Glutamatergic neuron (in vitro differentiated cells): ENCODE data around the gene PAWR. TPM values are rescaled to one million over a fixed set of nuclear protein-coding genes. Genes with fewer than 3 reads are reported as not detected.

Experiments used
- DNase-seq: peaks from one replicate; pipeline ENCODE4 v3.0.0; 2022
- H3K27ac Mint-ChIP-seq: one replicate; pipeline ENCODE4 v1.8.0; 2020; ENCODE audit warnings: mild to moderate bottlenecking, mixed read lengths, inconsistent platforms; ENCODE audit not compliant: unreplicated experiment
- H3K27me3 Mint-ChIP-seq: one replicate; pipeline ENCODE4 v1.8.0; 2020; ENCODE audit warnings: mild to moderate bottlenecking, moderate library complexity, mixed read lengths, inconsistent platforms; ENCODE audit not compliant: unreplicated experiment
- H3K36me3 Mint-ChIP-seq: one replicate; pipeline ENCODE4 v1.8.0; 2020; ENCODE audit warnings: mild to moderate bottlenecking, mixed read lengths, inconsistent platforms; ENCODE audit not compliant: unreplicated experiment
- H3K4me1 Mint-ChIP-seq: one replicate; pipeline ENCODE4 v1.8.0; 2020; ENCODE audit warnings: mild to moderate bottlenecking, low read depth, mixed read lengths, inconsistent platforms; ENCODE audit not compliant: unreplicated experiment
- H3K4me3 Mint-ChIP-seq: one replicate; pipeline ENCODE4 v1.8.0; 2020; ENCODE audit warnings: mild to moderate bottlenecking, mixed read lengths, inconsistent platforms; ENCODE audit not compliant: unreplicated experiment
- H3K9me3 Mint-ChIP-seq: one replicate; pipeline ENCODE4 v1.8.0; 2020; ENCODE audit warnings: mild to moderate bottlenecking, moderate library complexity, mixed read lengths, inconsistent platforms; ENCODE audit not compliant: unreplicated experiment
- total RNA-seq: library from RNA; stranded (reverse); fragmentation: NEBNext Ultra II Directional; extraction: Animal tissue kit (Norgen Biotek cat#: 25700); gene quantifications from one replicate; pipeline ENCODE4 v1.2.1, GENCODE V29; 2021; ENCODE audit not compliant: unreplicated experiment
- TF ChIP-seq, protein P1 (sequence below): fragments of 200-600 bp; sonication (generic); IDR thresholded peaks from one replicate; pipeline ENCODE4 v1.5.0; 2021; ENCODE audit not compliant: partially characterized antibody, unreplicated experiment

PAWR gene
- total RNA-seq, 1 donor from 2014 or later: 7.0 TPM

DNA sequence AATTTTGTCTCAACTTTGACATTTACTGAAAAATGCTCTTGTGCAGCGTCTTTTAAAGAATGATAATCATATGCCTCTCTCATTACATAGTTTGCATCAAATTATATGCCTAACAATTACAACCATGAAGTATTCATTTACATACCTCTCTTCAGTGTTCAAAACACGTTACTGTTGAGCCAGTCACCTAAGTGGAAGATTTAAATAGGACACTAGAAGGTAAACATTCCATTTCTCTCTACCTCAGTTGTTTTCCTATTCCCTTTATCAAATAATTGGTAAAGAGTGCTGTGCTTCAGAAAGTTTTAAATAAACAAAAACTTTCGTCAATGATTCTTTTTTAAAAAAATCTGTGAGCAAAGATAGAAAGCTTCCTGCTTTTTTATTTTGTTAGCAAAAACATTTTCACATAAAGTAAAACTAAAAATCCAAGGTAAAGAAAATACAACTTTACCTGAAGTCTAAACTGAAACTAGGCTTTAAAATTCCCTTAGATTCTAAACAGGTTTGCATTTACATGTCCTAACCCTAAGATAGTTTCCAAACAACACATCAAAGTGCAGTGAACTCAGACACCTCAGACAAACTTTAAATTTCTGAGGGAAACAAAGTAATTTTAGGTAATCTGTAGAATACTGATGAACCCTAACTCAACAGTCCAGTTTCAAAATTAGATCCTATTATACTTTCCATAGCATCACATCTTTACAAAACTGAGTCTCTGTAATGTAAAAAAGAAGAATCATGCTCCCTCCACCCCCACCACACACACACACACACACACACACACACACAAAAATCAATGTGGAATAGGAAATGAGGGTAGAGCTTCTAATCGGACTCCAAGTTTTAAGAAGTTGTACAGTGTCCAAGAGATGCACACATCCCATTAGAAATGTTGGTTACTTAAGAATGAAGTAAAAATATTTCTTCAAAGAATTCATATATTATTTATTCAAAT lies 46.2 kb downstream of the PAWR start:
- Mint-ChIP-seq H3K27ac (no peak overlapping the region), H3K4me1 (no peaks in the 10 kb centered on the region), H3K9me3 (no peaks in the 10 kb centered on the region), H3K27me3 (peaks cover 3% of the 10 kb centered on the region), H3K36me3 (no peaks in the 10 kb centered on the region), H3K4me3 (no peak overlapping the region)
- no peak for DNase-seq
- TF ChIP-seq, protein P1, sequence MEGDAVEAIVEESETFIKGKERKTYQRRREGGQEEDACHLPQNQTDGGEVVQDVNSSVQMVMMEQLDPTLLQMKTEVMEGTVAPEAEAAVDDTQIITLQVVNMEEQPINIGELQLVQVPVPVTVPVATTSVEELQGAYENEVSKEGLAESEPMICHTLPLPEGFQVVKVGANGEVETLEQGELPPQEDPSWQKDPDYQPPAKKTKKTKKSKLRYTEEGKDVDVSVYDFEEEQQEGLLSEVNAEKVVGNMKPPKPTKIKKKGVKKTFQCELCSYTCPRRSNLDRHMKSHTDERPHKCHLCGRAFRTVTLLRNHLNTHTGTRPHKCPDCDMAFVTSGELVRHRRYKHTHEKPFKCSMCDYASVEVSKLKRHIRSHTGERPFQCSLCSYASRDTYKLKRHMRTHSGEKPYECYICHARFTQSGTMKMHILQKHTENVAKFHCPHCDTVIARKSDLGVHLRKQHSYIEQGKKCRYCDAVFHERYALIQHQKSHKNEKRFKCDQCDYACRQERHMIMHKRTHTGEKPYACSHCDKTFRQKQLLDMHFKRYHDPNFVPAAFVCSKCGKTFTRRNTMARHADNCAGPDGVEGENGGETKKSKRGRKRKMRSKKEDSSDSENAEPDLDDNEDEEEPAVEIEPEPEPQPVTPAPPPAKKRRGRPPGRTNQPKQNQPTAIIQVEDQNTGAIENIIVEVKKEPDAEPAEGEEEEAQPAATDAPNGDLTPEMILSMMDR: no peak

DNA sequence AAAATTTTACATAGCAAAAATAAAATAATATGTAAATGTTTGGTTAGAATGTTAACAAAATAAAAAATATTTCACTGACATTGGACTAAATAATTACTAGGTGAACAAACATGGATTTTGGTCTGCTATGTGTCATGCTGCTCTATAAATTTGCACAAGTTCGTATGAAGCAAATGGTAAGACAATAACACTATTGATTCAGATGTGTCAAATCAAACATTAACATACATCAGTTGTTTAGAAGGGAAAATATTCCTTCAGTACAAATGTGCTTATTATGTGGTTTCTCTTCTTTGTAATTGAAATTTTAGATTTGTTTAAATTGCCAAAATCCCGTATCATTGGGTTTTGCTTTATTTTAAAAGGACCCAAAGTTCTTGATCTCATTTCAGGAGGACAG lies 46.9 kb downstream of the PAWR start:
- H3K4me1 Mint-ChIP-seq: no peaks in the 10 kb centered on the region
- H3K4me3 Mint-ChIP-seq: no peak overlapping the region
- DNase-seq: no peak
- H3K9me3 Mint-ChIP-seq: no peaks in the 10 kb centered on the region
- H3K36me3 Mint-ChIP-seq: no peaks in the 10 kb centered on the region
- TF ChIP-seq, protein P1: no peak
- H3K27me3 Mint-ChIP-seq: peaks cover 3% of the 10 kb centered on the region
- H3K27ac Mint-ChIP-seq: no peak overlapping the region

DNA sequence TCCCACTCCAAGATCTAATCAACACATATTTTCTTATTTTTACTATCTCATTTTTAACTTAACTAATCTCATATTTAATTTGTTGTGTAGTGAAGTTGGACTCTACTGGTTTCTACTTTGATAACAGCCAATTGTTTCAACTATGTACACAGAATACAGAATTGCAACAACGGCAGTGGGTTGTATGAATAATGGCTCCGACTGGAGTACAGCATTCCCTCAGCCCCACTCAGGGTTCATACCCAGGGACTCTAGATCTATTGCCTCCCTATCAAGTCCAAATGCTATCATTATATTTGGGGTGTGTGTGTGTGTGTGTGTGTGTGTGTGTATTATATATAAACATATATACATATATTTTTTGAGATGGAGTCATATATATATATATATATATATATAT lies 52.3 kb downstream of the PAWR start:
- TF ChIP-seq, protein P1: no peak
- Mint-ChIP-seq H3K27me3 (peaks cover 3% of the 10 kb centered on the region), H3K4me3 (no peak overlapping the region), H3K9me3 (no peaks in the 10 kb centered on the region), H3K4me1 (no peaks in the 10 kb centered on the region), H3K27ac (no peak overlapping the region), H3K36me3 (no peaks in the 10 kb centered on the region)
- no peak for DNase-seq

DNA sequence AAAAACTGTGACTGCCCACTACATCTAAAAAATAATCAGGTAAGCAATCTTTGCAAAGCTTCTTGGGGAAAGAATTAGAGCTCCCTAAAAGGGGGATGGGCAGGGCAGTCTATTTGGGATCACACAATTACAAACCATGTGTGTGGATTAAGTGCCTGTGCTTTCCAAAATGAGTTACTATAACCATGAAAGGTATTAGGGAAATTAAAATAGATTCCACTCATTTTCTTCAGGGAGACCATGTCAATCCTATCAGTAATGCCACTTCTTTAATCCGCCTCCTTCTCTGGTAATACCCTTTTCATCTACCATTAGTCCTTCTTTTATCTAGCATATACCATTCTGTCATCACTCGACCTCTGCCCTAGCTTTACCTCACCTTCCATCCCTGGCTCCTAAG lies 53.7 kb downstream of the PAWR start:
- Mint-ChIP-seq H3K27ac (no peak overlapping the region), H3K4me3 (no peak overlapping the region), H3K9me3 (no peaks in the 10 kb centered on the region), H3K27me3 (peaks cover 3% of the 10 kb centered on the region), H3K36me3 (no peaks in the 10 kb centered on the region), H3K4me1 (no peaks in the 10 kb centered on the region)
- DNase-seq: no peak
- TF ChIP-seq, protein P1: no peak

DNA sequence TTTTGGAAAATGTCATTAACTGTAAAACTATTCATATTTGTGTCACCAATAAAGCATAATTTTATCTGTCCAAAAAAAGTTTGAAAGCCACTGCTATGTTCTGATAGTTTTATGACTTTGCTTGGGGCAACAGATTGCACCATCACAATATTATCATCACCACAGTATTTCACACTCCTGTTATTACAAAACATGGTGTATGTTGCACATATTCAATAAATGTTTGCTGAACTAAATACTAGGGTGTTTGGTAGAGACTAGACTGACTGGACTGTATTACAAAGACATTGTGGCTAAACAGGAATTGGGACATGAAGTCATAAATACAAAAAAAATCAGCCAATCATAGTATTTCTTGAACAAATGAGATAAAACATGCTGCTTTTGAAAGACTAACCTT lies 55.1 kb downstream of the PAWR start:
- peaks cover 3% of the 10 kb centered on the region for H3K27me3 Mint-ChIP-seq
- H3K27ac Mint-ChIP-seq: no peak overlapping the region
- TF ChIP-seq, protein P1: no peak
- H3K4me3 Mint-ChIP-seq: no peak overlapping the region
- H3K36me3 Mint-ChIP-seq: no peaks in the 10 kb centered on the region
- no peak for DNase-seq
- H3K9me3 Mint-ChIP-seq: no peaks in the 10 kb centered on the region
- H3K4me1 Mint-ChIP-seq: no peaks in the 10 kb centered on the region
